Measurements from ENCODE around the gene PRDM16. TPM values are rescaled to one million over a fixed set of nuclear protein-coding genes. Genes with fewer than 3 reads are reported as not detected.

Gene PRDM16
- total and polyA plus RNA-seq, 2 of the 8 experiments (the other 6 are each of a cell fraction or from before 2014, with no cell fraction given): 0.39 to 0.43 TPM

DNA sequence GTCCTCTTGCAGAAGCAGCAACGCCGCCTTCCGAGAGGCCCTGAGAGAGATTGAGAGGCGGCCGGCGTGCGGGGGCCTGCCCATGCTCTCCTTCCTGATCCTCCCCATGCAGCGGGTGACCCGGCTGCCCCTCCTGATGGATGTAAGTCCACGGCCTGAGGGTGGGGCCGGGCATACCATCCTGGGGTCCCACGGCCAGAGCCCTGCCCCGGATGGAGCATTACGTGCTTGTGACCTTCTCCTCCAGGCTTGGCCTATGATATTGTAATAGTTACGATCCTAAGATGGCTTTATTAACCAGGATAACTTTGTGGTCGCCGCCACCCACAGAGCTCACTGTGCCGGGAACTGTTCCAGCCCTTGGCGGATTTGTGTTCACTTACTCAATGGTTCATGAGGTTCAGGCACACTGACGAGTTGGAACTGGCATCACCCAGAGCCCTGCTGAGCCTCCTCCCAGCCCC lies 404.4 kb downstream of the PRDM16 start:
- no peak for FAIRE-seq
- no peak overlapping the region for H3K9ac ChIP-seq (replicated peaks in 1 of 4; ENCODE audit: extremely low read depth in 1 of 4, low read depth in 3 of 4, low read length in 3 of 4)
- H3K4me1 ChIP-seq (replicated peaks in 1 of 4; ENCODE audit: control insufficient read depth in 3 of 4, insufficient read depth in 4 of 4, low read length in 3 of 4): peaks cover 0 to 22% (median 16%) of the 10 kb centered on the region in 4 experiments; a peak in 6 of 7 replicates

More for the DNA sequence above, 404.4 kb downstream of the PRDM16 start:
- Histone ChIP-seq H3K18ac (ENCODE audit: extremely low read depth, low read length) (no peak overlapping the region), H3K14ac (ENCODE audit: insufficient read length) (no peak overlapping the region), H3K23ac (ENCODE audit: insufficient read length) (no peak overlapping the region), H4K8ac (ENCODE audit: extremely low read depth, insufficient read depth, low read length) (no peak overlapping the region), H2BK12ac (ENCODE audit: low read depth, low read length) (no peak overlapping the region), H3K36me3 (ENCODE audit: control insufficient read depth in 2 of 4, insufficient read depth in 4 of 4, low read length in 3 of 4) (peaks cover 0 to 20% (median 6%) of the 10 kb centered on the region in 4 experiments; a peak in 5 of 8 replicates), H3K79me1 (ENCODE audit: low read depth, low read length) (no peaks in the 10 kb centered on the region; the same call in 1 of the 2 replicates), H3K4me2 (ENCODE audit: insufficient read depth in 1 of 2, low read depth in 2 of 2, low read length in 2 of 2) (no peak overlapping the region), H2BK5ac (ENCODE audit: low read depth, low read length) (no peak overlapping the region; the same call in 1 of the 2 replicates), H2BK15ac (ENCODE audit: low read length) (no peak overlapping the region), H3K27ac (ENCODE audit: low read depth, low read length) (no peak overlapping the region), H4K91ac (replicated peaks; ENCODE audit: insufficient read length, low read length) (no peak overlapping the region), H3K27me3 (replicated peaks in 1 of 4; ENCODE audit: control insufficient read depth in 3 of 4, extremely low read depth in 1 of 4, insufficient read depth in 3 of 4, low read length in 3 of 4) (no peaks in the 10 kb centered on the region), H2BK20ac (ENCODE audit: low read length) (no peak overlapping the region), H4K20me1 (replicated peaks in 1 of 2; ENCODE audit: control insufficient read depth in 1 of 2, insufficient read depth in 2 of 2, low read length in 2 of 2) (peaks cover 2 to 11% of the 10 kb centered on the region in 2 experiments), H2BK120ac (replicated peaks; ENCODE audit: low read depth, low read length) (no peak overlapping the region), H3K56ac (replicated peaks; ENCODE audit: insufficient read length, low read depth, low read length) (no peak overlapping the region), H2AK5ac (ENCODE audit: low read depth, low read length) (no peak overlapping the region), H3K79me2 (ENCODE audit: control insufficient read depth in 1 of 2, insufficient read depth in 2 of 2, low read length in 2 of 2) (no peaks in the 10 kb centered on the region), H3K23me2 (ENCODE audit: low read depth, low read length) (peaks cover 5% of the 10 kb centered on the region; the same call in 1 of the 2 replicates), H2AFZ (ENCODE audit: low read length) (no peak overlapping the region), H4K5ac (ENCODE audit: insufficient read length, low read depth, low read length) (no peak overlapping the region), H3K4me3 (ENCODE audit: extremely low read depth in 1 of 4, insufficient read depth in 2 of 4, low read depth in 3 of 4, low read length in 4 of 4) (no peak overlapping the region), H3K4ac (replicated peaks; ENCODE audit: insufficient read length, low read depth, low read length) (no peak overlapping the region), H3K9me3 (ENCODE audit: insufficient read depth in 2 of 2, low read depth in 1 of 2, low read length in 1 of 2) (no peaks in the 10 kb centered on the region)
- no peak for DNase-seq (ENCODE audit: low read depth in 1 of 2, low spot score in 2 of 2)
- 93% methylated on average over 20 of the region's 20 CpGs; no CpG with 5 or more reads in 1 of the 2 experiments for WGBS, 2 experiments (ENCODE audit: extremely low coverage in 1 of 2, insufficient coverage in 1 of 2, insufficient read length in 1 of 2, insufficient replicate concordance in 2 of 2, low coverage in 1 of 2, low lambda C conversion rate in 2 of 2, missing lambda C conversion rate in 1 of 2)
- ChIA-PET POLR2A (ENCODE audit: partially characterized antibody) (interaction anchor here (3.7 kb wide), 1 partner anchor 19 kb away, joined by 26 read pairs; the partner anchor contains the start of gene ARHGEF16), CTCF (ENCODE audit: partially characterized antibody) (interaction anchor here (1.4 to 3.1 kb wide), 6 partner anchors 8 to 21 kb away, joined by 3 to 39 read pairs (median 18); no protein-coding TSS in a partner anchor)
- TF ChIP-seq CBX5 (IDR thresholded peaks at IDR 0.05; ENCODE audit: low read depth, low read length): no peak
- no peak for TF ChIP-seq RFX5 (IDR thresholded peaks at IDR 0.05; ENCODE audit: borderline replicate concordance, low read depth, low read length)

All from H1 (cell line).